SKM-1 (cell line): ENCODE data around the gene RNF144A.
A peak's percentile ranks its signal among the peaks of the same experiment; 100 is the strongest.

Source experiments
- DNase-seq: peaks from one replicate; lab custom pipeline; 2025; ENCODE audit not compliant: unreplicated experiment; lab: John Stamatoyannopoulos, UW

Gene RNF144A

DNA sequence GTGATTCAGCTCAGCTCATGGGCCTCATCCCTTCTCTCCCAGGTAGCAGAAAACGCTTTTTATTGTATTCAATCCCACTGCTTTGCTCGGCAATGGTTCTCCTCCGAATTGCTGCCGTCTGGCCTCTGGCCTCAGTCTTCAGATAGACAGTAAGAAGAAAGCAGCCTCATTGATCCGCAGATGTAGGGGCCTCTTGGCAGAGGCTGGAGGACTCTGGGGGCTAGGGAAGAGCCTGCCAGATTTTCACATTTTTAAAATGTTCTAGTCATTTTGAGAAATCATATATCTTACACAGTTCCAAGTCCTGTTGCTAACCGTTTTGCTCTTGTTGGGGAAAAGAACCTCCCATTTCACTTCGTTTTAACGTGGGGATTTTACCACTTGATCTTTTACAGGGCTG is 123.3 kb downstream of the RNF144A start:
- no peak for DNase-seq

DNA sequence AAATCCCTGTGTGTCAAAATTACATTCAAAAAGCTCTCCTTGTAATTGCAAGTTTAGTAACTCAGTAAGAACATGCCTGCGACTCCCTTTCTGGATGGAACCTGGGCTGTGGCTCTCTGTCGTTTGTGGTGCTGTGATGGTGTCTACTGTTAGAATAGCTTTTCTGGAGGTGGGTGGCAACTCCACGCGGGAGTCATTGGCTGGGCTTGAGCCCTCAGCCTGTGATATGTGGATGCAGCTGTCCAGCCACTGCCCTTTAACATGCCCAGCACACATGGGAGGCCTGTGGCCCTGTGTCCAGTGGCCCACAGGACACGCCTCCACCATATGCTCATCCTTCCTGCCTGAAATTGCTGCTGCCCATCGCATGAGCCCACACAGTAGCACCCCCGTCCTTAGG is 124.2 kb downstream of the RNF144A start:
- no peak for DNase-seq

DNA sequence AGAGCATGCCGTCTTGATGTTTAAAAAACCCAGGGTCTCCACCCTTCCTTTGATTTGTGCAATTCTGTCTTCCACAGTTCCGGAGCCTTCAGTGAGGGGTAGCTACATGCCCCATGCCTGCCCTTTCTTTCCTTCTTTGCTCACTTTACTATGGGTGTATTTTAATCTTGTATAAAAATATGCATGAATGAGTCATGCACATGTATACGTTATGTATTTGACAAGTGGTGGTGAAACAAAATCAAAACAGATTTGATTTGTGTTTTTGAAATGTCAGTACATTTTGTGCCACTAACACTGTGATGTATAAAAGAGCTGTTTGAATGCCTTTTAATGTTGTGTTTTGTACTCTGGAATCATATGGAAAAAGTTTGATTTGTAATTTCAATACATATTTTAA is 126.5 kb downstream of the RNF144A start:
- DNase-seq: no peak

- no peak for DNase-seq
Observed at GRCh38 chr2:7044253-7045250, 127.3 kb downstream of the RNF144A start.

GRCh38 chr2:7045601-7046590 is 128.7 kb downstream of the RNF144A start:
- DNase-seq: no peak

DNA sequence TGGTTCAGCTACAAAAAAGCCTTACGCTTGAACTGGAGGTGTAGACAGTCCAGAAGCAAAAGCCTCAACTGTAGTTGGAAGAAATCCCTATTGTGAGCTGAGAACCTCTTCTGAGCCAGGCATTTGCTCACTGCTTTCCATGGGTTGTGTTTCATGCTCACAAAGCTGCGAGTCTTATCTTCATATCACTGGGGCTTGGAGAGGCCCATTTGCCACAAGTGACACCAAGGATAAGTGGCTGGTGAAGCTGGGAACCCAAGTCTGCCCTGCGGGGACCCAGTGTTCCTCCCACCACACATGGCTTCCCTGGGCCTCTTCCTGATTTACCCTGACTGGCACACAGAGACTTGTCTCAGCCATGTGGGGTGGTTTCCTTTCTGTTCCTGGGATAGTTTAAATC is 130.4 kb downstream of the RNF144A start:
- no peak for DNase-seq

DNA sequence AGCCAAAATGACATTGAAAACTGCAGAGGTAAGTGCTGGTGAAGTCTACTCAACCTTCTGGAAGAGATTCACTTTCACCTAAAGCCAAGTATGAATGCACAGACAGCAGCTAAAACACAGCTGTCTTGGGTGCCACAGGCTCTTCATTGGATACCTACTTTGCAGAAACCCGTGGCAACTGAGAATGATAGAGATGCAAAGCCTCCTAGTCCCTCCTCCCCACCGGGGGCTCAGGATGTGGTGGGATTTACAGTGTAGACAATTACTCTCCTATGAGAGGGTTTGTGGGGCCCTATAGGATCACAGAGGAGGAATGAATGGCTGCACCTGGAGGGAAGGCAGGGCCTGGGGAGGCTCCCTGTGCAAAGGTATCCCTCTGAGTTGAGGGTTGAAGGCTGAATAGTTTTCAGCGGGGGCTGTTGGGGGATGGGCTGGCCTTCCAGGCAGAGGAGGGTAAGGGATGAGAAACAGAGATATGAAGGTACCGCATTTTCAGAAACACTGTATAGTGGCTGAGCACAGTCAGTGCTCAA is 131.6 kb downstream of the RNF144A start:
- no peak for DNase-seq

DNA sequence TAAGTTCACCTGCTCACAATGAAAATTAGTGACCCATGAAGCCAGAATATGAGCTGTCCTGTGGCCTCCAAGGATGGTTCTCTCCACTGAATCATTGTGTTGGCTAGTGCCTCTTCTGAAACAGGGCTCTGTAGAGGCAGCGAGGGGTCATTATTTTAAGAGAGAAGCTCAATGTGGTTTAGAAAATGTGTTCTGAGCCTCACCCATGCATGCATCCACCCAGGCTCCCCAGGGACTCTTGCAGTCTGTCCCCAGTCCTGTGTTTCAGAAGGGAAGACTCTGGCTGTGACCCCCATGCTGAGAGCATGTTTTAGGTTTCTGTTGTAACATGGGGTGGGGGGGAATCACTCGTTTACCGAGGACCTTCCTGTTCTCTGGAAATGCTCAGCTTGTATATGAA is 135.2 kb downstream of the RNF144A start:
- no peak for DNase-seq

DNA sequence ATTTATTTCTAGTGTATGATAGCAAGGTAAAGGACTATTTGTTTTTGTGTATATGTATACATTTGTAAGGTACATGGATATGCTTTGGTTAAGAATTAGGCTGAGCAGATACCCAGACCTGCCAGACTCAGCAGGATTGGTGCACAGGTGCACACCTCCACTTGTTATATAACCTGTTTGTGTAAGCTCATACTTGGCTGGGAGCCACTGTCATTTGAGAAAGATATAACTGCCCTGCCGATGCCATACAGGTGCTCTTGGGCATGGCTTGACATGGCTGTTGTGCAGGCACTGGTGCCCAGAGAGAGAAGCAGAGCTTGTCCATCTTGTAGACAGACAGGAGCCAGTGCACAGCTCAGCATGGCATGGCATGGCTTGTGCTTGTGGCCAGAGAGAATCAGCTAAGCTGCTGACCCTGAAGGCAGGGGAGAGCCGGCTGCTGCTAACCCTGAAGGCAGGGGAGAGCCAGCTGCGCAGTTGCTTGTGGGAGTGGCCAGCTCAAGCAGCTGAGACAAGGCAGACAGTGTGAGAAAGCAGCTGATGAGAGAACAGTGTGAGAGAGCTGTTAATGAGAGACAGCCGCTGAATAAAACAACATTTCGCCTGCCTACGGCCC is 136.5 kb downstream of the RNF144A start:
- DNase-seq: no peak

GRCh38 chr2:7057865-7058400 is 140.7 kb downstream of the RNF144A start:
- DNase-seq: peak; percentile 44

DNA sequence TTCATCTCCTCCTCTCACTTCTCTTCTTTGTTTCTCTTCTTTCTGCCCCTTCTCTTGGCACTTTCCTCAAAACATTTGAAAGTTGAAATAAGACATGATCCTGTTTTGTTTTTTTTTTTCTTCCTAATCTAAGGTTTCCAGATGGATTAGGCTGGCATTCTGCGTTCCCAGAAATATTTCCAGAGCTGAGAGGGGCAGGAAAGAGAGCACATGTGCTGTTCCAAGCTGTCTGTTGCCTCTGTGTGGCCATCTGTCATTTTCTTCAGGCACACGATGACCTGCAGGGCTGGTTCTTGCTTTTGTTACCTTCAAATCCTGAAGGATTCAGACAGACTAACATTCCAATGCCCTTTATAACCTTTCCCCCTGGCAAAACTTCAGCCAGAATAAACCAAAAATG is 142.9 kb downstream of the RNF144A start:
- DNase-seq: no peak

DNA sequence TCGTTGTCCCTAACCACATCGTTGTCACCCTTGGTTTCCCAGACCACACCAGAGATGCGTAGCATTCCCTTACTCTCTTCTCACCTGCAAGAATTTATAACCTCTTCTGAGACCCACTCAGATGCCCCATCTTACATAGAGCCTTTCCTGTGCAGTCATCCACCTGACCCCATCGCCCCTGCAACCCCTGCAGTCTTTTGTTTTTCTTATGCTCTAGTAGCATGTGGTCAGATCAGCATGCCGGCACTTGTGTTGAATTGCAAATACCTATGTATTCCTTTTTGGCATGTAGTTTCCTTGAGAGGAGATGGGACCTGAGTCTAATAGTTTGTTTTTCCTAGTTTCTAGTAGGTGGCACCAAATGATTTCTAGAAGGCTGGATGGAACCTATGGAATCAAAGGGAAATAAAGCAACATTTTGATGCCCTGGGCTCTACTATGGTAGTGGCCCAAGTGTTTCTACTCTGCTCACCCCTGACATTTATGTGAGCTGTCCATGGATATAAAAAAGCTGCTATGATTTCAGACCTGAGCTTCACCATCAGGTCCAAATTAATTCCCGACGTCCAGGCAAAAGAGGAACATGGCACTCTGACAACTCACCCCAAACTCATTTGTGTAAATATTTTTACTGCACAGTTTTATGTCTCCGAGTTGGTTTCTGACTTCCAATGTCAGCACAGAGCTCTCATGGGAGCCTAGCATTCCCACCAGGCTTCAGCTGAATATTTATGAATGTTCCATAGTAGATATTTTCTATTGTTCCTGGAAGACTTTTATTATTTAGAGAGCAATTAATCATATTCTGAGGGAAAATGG is 143.6 kb downstream of the RNF144A start:
- no peak for DNase-seq

- no peak for DNase-seq
Observed at GRCh38 chr2:7061450-7061789, 144.2 kb downstream of the RNF144A start.

DNA sequence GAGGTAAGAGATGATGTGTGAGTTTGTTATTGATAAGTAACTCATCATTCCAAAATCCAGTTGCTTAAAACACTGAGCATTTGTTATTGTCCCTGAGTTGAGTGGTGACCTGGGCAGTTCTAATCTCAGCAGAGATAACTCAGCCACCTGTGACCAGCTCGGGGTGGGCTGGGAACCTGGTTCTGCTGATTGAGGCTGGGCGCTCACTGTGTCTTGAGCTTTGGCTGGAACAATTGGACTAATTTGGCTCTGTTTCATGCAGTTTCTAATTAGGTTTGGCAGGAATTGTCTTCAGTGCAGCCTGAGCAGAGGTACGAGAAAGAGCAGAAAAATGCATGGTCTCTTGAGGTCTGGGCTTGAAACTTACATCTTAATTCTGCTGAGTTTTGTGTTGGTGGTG is 144.7 kb downstream of the RNF144A start:
- DNase-seq: no peak

GRCh38 chr2:7063789-7064188 is 146.6 kb downstream of the RNF144A start:
- DNase-seq: no peak

- no peak for DNase-seq
Observed at GRCh38 chr2:7068457-7068856, 151.2 kb downstream of the RNF144A start.

- no peak for DNase-seq
Observed at GRCh38 chr2:7070483-7070882, 153.3 kb downstream of the RNF144A start.

- no peak for DNase-seq
Observed at GRCh38 chr2:7071154-7071553, 153.9 kb downstream of the RNF144A start.

GRCh38 chr2:7071916-7072556 is 154.8 kb downstream of the RNF144A start:
- peak; percentile 78 for DNase-seq
